ENCODE measurements around the gene SERPINA6. TPM values are rescaled to one million over a fixed set of nuclear protein-coding genes. Genes with fewer than 3 reads are reported as not detected.

SERPINA6 gene
- total and polyA plus RNA-seq, 2 experiments from 2014 or later: 0.11 TPM; not detected in 1

- Histone ChIP-seq H3K4me3 (no peak overlapping the region), H3K36me3 (no peaks in the 10 kb centered on the region), H3K27me3 (no peaks in the 10 kb centered on the region), H3K27ac (no peak overlapping the region), H3K9me3 (ENCODE audit: low read depth) (no peaks in the 10 kb centered on the region), H3K4me1 (ENCODE audit: low read depth) (no peaks in the 10 kb centered on the region)
- no peak for TF ChIP-seq CTCF (IDR thresholded peaks at IDR 0.05; ENCODE audit: low read depth, low read length)
- DNase-seq (ENCODE audit: low read depth in 1 of 2, low spot score in 1 of 2): no peak
These were observed 7.3 kb upstream of the SERPINA6 start for GRCh38 chr14:94330432-94330831.

- Histone ChIP-seq H3K4me3 (no peak overlapping the region), H3K9me3 (ENCODE audit: low read depth) (no peaks in the 10 kb centered on the region), H3K4me1 (ENCODE audit: low read depth) (no peaks in the 10 kb centered on the region), H3K36me3 (no peaks in the 10 kb centered on the region), H3K27me3 (no peaks in the 10 kb centered on the region), H3K27ac (no peak overlapping the region)
- no peak for DNase-seq (ENCODE audit: low read depth in 1 of 2, low spot score in 1 of 2)
- TF ChIP-seq CTCF (IDR thresholded peaks at IDR 0.05; ENCODE audit: low read depth, low read length): no peak
These were observed 6.7 kb upstream of the SERPINA6 start for GRCh38 chr14:94329857-94330256.

GRCh38 chr14:94328196-94328595, 5.1 kb upstream of the SERPINA6 start:
- H3K27me3 ChIP-seq: no peaks in the 10 kb centered on the region
- H3K27ac ChIP-seq: no peak overlapping the region
- DNase-seq (ENCODE audit: low read depth in 1 of 2, low spot score in 1 of 2): no peak
- no peak overlapping the region for H3K4me3 ChIP-seq
- no peaks in the 10 kb centered on the region for H3K9me3 ChIP-seq (ENCODE audit: low read depth)
- no peak for TF ChIP-seq CTCF (IDR thresholded peaks at IDR 0.05; ENCODE audit: low read depth, low read length)
- H3K36me3 ChIP-seq: no peaks in the 10 kb centered on the region
- H3K4me1 ChIP-seq (ENCODE audit: low read depth): no peaks in the 10 kb centered on the region

GRCh38 chr14:94321421-94322271, 1.5 kb downstream of the SERPINA6 start:
- H3K9me3 ChIP-seq (ENCODE audit: low read depth): no peaks in the 10 kb centered on the region

GRCh38 chr14:94320243-94320642, 2.9 kb downstream of the SERPINA6 start:
- no peaks in the 10 kb centered on the region for H3K27me3 ChIP-seq
- DNase-seq (ENCODE audit: low read depth in 1 of 2, low spot score in 1 of 2): no peak
- no peak for TF ChIP-seq CTCF (IDR thresholded peaks at IDR 0.05; ENCODE audit: low read depth, low read length)
- no peak overlapping the region for H3K27ac ChIP-seq
- no peaks in the 10 kb centered on the region for H3K4me1 ChIP-seq (ENCODE audit: low read depth)
- H3K4me3 ChIP-seq: no peak overlapping the region
- H3K9me3 ChIP-seq (ENCODE audit: low read depth): no peaks in the 10 kb centered on the region
- H3K36me3 ChIP-seq: no peaks in the 10 kb centered on the region

More at GRCh38 chr14:94321421-94322271, 1.5 kb downstream of the SERPINA6 start:
- TF ChIP-seq CTCF (IDR thresholded peaks at IDR 0.05; ENCODE audit: low read depth, low read length): no peak
- H3K36me3 ChIP-seq: no peaks in the 10 kb centered on the region
- H3K4me1 ChIP-seq (ENCODE audit: low read depth): no peaks in the 10 kb centered on the region
- DNase-seq (ENCODE audit: low read depth in 1 of 2, low spot score in 1 of 2): no peak
- H3K27me3 ChIP-seq: no peaks in the 10 kb centered on the region
- H3K4me3 ChIP-seq: no peak overlapping the region
- H3K27ac ChIP-seq: no peak overlapping the region
